T-cell (primary cell): Measurements from ENCODE around the gene CHD8. TPM values are rescaled to one million over a fixed set of nuclear protein-coding genes. Genes with fewer than 3 reads are reported as not detected.

Experiments used
- ATAC-seq, 4 experiments: fragments of 200-7000 bp in 3 of 4; fragments of 150-1000 bp in 1 of 4; cut with Tn5 transposase; replicated peaks in 1 of 4; 1 replicate in 3 of 4; 2 replicates in 1 of 4; pipeline ENCODE4 v1.10.0; 2021; ENCODE audit warnings: moderate library complexity in 3 of 4, mild to moderate bottlenecking in 2 of 4, moderate number of reproducible peaks in 1 of 4
- CTCF ChIA-PET, 2 donors: fragments of 300-600 bp; sonication (Branson Sonifier 250); formaldehyde crosslinking; loops; one replicate each; lab custom pipeline; 2022; ENCODE audit warnings: antibody characterized with exemption in 2 of 2; lab: Charles Lee
- POLR2A ChIA-PET, 2 donors: fragments of 300-600 bp; sonication (Branson Sonifier 250); formaldehyde crosslinking; loops; one replicate each; lab custom pipeline; 2022; ENCODE audit warnings: antibody characterized with exemption in 2 of 2; lab: Charles Lee
- DNase-seq, 35 experiments: peaks; one replicate each; pipeline versions ENCODE4 v3.0.0 to v3.0.0-alpha.2; 2013 to 2023
- H3K27ac ChIP-seq: one replicate; pipeline ENCODE4 v1.5.1; 2013; ENCODE audit warnings: low read length
- H3K27me3 ChIP-seq, 2 experiments: replicated peaks in 1 of 2; 1 replicate in 1 of 2; 2 replicates in 1 of 2; pipeline versions ENCODE4 v1.6.1 to v1.7.0; 2013; ENCODE audit warnings: low read length in 1 of 2, mixed read lengths in 1 of 2; ENCODE audit not compliant: control insufficient read depth in 2 of 2, insufficient read depth in 2 of 2; ENCODE audit errors: extremely low read depth in 1 of 2
- H3K36me3 ChIP-seq, 2 donors: 1 replicate in 1 of 2; 2 replicates in 1 of 2; pipeline versions ENCODE4 v1.6.1 to v1.7.0; 2013; ENCODE audit warnings: low read length in 1 of 2; ENCODE audit not compliant: control insufficient read depth in 2 of 2, insufficient read depth in 1 of 2; ENCODE audit errors: extremely low read depth in 1 of 2
- H3K4me1 ChIP-seq, 2 experiments: 1 replicate in 1 of 2; 2 replicates in 1 of 2; pipeline versions ENCODE4 v1.6.1 to v1.7.0; 2013; ENCODE audit warnings: low read length in 2 of 2, mixed read lengths in 1 of 2; ENCODE audit not compliant: insufficient read depth in 2 of 2, control insufficient read depth in 1 of 2; ENCODE audit errors: extremely low read depth in 1 of 2
- H3K4me3 ChIP-seq, 2 donors: 1 replicate in 1 of 2; 2 replicates in 1 of 2; pipeline versions ENCODE4 v1.5.1 to v1.7.0; 2013; ENCODE audit warnings: mild to moderate bottlenecking in 2 of 2, low read length in 1 of 2, moderate library complexity in 1 of 2; ENCODE audit not compliant: control insufficient read depth in 1 of 2; ENCODE audit errors: extremely low read depth in 1 of 2
- H3K9me3 ChIP-seq: 2 replicates; pipeline ENCODE4 v1.7.0; 2013
- H3K27ac Mint-ChIP-seq, 2 donors: one replicate each; pipeline ENCODE4 v1.8.0; 2020 to 2021; ENCODE audit warnings: mild to moderate bottlenecking in 2 of 2, mixed read lengths in 2 of 2
- H3K27me3 Mint-ChIP-seq, 2 donors: one replicate each; pipeline ENCODE4 v1.8.0; 2021 to 2022; ENCODE audit warnings: mixed read lengths in 2 of 2
- H3K36me3 Mint-ChIP-seq: one replicate; pipeline ENCODE4 v1.8.0; 2021; ENCODE audit warnings: mixed read lengths
- H3K4me1 Mint-ChIP-seq, 3 donors: one replicate each; pipeline ENCODE4 v1.8.0; 2020 to 2022; ENCODE audit warnings: mixed read lengths in 3 of 3, mild to moderate bottlenecking in 1 of 3
- H3K4me3 Mint-ChIP-seq, 3 donors: one replicate each; pipeline ENCODE4 v1.8.0; 2020 to 2022; ENCODE audit warnings: mild to moderate bottlenecking in 3 of 3, mixed read lengths in 3 of 3, moderate library complexity in 3 of 3
- H3K9me3 Mint-ChIP-seq, 3 donors: one replicate each; pipeline ENCODE4 v1.8.0; 2020 to 2022; ENCODE audit warnings: mixed read lengths in 3 of 3
- WGBS: methylation state at CpG from one replicate; pipeline ENCODE4 v1.1.5; 2013; ENCODE audit warnings: missing lambda C conversion rate; ENCODE audit not compliant: insufficient coverage; 5-methylcytosine and 5-hydroxymethylcytosine counted together
- total RNA-seq, 35 experiments: library from RNA in 6 of 35; stranded (reverse) in 6 of 35; fragments of 120-200 nt in 1 of 35; gene quantifications; one replicate each; pipeline versions ENCODE4 v1.2.1 to v1.2.4 and lab custom pipeline; 2013 to 2026

The CHD8 gene
- total RNA-seq, 5 donors from 2014 or later (not counting 1 experiment from before 2014, with no cell fraction given), result 125 to 133 (median 131) TPM

DNA sequence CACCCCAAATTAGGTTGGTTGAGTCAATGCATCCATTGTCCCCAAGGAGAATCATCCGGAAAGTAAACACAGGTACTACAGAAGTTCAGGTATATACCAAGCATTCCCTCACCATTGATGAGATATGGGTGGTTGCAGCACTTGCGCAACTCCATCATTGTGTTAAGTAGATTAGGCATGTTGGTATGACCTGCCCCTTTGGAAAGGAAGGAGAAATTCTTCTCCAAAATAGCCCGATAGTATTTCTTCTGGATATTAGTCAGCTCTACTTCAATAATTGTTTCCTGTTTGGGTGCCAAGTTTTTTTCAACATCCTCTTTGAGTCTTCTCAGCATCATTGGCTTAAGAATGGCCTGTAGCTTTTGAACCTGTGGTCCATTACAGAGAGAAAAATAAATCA is 50.8 kb downstream of the CHD8 start:
- no peak for DNase-seq
- H3K9me3 Mint-ChIP-seq, result no peaks in the 10 kb centered on the region
- Histone ChIP-seq H3K4me1 (no peaks in the 10 kb centered on the region), H3K27me3 (no peaks in the 10 kb centered on the region), H3K36me3 (peaks cover 8 to 94% of the 10 kb centered on the region in 2 donors), H3K4me3 (no peak overlapping the region), H3K27ac (no peak overlapping the region), H3K9me3 (no peaks in the 10 kb centered on the region)
- H3K36me3 Mint-ChIP-seq, result peaks cover 74% of the 10 kb centered on the region
- no peak for ATAC-seq
- CTCF ChIA-PET, result no interaction called here
- H3K27ac Mint-ChIP-seq, result no peak overlapping the region
- H3K4me3 Mint-ChIP-seq, result no peak overlapping the region
- POLR2A ChIA-PET, result interaction anchor here in 1 of 2 donors (0.6 kb wide), 1 partner anchor 72 kb away, joined by 3 read pairs; the partner anchor contains the start of genes RAB2B and TOX4
- no peaks in the 10 kb centered on the region for H3K4me1 Mint-ChIP-seq
- H3K27me3 Mint-ChIP-seq, result no peaks in the 10 kb centered on the region
- no CpG with 5 or more reads among the region's 3 CpGs for WGBS

DNA sequence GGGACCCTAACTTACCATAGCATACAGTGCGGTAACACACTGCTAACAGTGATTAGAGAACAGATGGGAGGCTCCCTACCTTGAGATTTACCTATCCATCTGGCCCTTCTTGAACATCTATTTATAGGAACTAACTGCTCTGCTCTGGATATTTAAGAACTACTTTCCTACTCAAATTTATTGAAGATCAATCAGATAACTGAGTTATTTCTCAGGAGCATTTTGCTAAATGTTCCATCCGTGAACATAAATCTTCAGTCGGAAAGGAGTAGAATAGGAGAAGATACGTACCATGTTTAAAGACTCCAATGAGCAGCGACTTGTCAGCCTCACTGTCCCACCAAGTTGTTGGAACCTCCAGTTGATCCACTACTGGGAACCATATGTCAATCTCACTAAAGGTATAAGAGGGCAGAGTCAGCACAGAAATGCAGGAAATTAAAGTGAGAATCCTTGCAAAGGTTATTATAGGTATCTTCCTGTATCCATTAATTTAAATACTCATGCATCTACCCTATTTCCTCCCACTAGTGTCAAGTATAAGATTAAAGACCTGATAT is 56.5 kb downstream of the CHD8 start:
- no peak overlapping the region for H3K27ac ChIP-seq
- no peaks in the 10 kb centered on the region for H3K4me1 Mint-ChIP-seq
- ATAC-seq, result no peak
- no peak overlapping the region for H3K4me3 Mint-ChIP-seq
- ChIA-PET POLR2A (no interaction called here), CTCF (no interaction called here)
- 100% methylated on average over 3 of the region's 5 CpGs for WGBS
- H3K36me3 ChIP-seq, result peaks cover 12 to 90% of the 10 kb centered on the region in 2 donors
- H3K9me3 ChIP-seq, result no peaks in the 10 kb centered on the region
- no peak for DNase-seq
- no peak overlapping the region for H3K4me3 ChIP-seq
- H3K36me3 Mint-ChIP-seq, result peaks cover 67% of the 10 kb centered on the region
- H3K9me3 Mint-ChIP-seq, result no peaks in the 10 kb centered on the region
- H3K4me1 ChIP-seq, result no peaks in the 10 kb centered on the region
- H3K27me3 Mint-ChIP-seq, result no peaks in the 10 kb centered on the region
- H3K27me3 ChIP-seq, result no peaks in the 10 kb centered on the region
- H3K27ac Mint-ChIP-seq, result peak overlapping the region in 1 of 2 donors; percentile 41

DNA sequence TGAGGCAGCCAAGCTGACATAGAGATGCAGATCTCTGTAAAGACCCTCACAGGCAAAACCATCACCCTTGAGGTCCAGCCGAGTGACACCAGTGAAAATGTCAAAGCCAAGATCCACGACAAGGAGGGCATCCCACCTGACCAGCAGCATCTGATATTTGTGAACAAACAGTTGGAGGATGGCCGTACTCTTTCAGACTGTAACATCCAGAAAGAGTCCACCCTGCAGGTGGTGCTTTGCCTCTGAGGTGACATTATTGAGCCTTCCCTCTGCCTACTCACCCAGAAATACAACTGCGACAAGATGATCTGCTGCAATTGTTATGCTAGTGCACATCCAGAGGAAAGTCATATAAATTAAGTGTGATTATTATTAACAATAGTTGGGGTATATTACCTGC is 57.0 kb downstream of the CHD8 start:
- Histone ChIP-seq H3K27me3 (no peaks in the 10 kb centered on the region), H3K4me3 (no peak overlapping the region), H3K4me1 (no peaks in the 10 kb centered on the region), H3K27ac (no peak overlapping the region), H3K9me3 (no peaks in the 10 kb centered on the region), H3K36me3 (peaks cover 12 to 93% of the 10 kb centered on the region in 2 donors)
- ChIA-PET POLR2A (no interaction called here), CTCF (no interaction called here)
- WGBS, result 88% methylated on average over 3 of the region's 4 CpGs
- H3K27ac Mint-ChIP-seq, result no peak overlapping the region
- no peak overlapping the region for H3K4me3 Mint-ChIP-seq
- no peak for ATAC-seq
- H3K4me1 Mint-ChIP-seq, result no peaks in the 10 kb centered on the region
- no peaks in the 10 kb centered on the region for H3K9me3 Mint-ChIP-seq
- DNase-seq, result no peak
- H3K36me3 Mint-ChIP-seq, result peaks cover 70% of the 10 kb centered on the region
- no peaks in the 10 kb centered on the region for H3K27me3 Mint-ChIP-seq

DNA sequence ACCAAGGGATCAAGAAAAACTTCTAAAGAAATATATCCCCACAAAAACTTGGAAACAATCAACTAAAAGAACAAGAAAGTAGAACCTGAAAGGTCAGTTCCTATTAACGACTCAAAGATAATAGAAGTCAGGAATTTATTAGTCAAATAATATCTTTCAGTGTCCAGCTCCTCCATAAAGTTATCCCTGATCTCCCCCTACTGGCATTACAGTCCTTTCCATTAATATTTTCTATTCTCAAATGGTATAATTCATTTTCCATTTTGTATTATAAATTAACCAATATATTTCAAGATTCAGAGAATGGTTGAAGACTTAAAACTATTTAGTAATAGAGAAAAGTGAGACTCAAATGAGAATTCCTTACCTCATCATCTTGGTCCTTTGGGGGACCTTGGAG is 60.5 kb downstream of the CHD8 start:
- Mint-ChIP-seq H3K4me1 (no peaks in the 10 kb centered on the region), H3K4me3 (no peak overlapping the region), H3K27ac (no peak overlapping the region), H3K9me3 (no peaks in the 10 kb centered on the region), H3K27me3 (no peaks in the 10 kb centered on the region), H3K36me3 (peaks cover 71% of the 10 kb centered on the region)
- H3K36me3 ChIP-seq, result peaks cover 7 to 93% of the 10 kb centered on the region in 2 donors
- no peaks in the 10 kb centered on the region for H3K27me3 ChIP-seq
- no peak overlapping the region for H3K27ac ChIP-seq
- no CpG with 5 or more reads among the region's 1 CpG for WGBS
- H3K4me3 ChIP-seq, result no peak overlapping the region
- H3K9me3 ChIP-seq, result no peaks in the 10 kb centered on the region
- no peaks in the 10 kb centered on the region for H3K4me1 ChIP-seq
- ChIA-PET CTCF (no interaction called here), POLR2A (interaction anchor here in 1 of 2 donors (0.6 kb wide), 1 partner anchor 157 kb away, joined by 3 read pairs; no protein-coding TSS in a partner anchor)
- ATAC-seq (no peak), DNase-seq (no peak)

DNA sequence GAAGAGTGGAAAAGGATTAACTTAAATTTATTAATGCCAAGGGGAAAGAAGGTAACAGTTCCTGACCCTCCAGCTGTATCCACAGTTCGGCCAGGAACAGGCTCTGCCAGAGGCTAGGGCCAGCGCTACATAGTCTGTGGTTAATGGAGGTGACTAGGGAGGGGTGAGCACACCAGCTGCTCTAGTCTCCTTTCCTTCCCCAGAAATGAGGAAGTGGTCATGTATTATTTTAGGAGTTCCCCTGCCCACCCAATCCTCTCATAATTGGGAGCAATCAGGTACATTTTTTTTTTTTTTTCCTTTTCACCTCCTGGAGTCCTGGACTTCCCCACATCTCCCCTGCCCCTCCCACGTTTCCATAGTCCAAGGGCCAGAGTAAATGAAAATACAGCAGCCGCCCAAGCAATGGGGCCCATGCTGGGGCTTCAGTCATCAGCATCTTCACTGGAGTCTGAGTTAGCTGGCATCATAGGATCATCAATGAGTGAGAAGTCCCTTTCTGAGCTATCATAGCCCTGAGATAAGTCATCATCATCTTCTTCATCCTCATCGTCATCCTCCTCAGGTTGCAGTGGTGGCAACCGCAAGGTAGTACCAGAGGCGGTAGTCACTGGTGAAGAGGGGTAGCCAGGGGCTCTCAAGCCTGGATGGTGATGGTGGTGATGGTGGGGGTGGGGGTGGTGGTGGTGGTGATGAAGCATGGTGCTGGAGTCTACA is 70.6 kb downstream of the CHD8 start:
- CTCF ChIA-PET, result interaction anchor here (0.5 to 1.6 kb wide), 3 partner anchors 52 to 141 kb away, joined by 3 to 5 read pairs (median 4); partner anchors contain the start of genes CHD8 (in 1 of the 2) and SALL2 (in 1 of the 2)
- Histone ChIP-seq H3K27ac (peak overlapping the region; percentile 90), H3K27me3 (no peaks in the 10 kb centered on the region), H3K4me1 (peaks cover 10 to 24% of the 10 kb centered on the region in 2 experiments), H3K4me3 (no peak overlapping the region), H3K36me3 (peaks cover 2 to 31% of the 10 kb centered on the region in 2 donors), H3K9me3 (no peaks in the 10 kb centered on the region)
- DNase-seq (peak in 2 of 35 experiments; percentile 3 to 12), ATAC-seq (no peak)
- POLR2A ChIA-PET, result interaction anchor here in 1 of 2 donors (1.5 kb wide), 1 partner anchor 120 kb away, joined by 7 read pairs; no protein-coding TSS in a partner anchor
- no peaks in the 10 kb centered on the region for H3K27me3 Mint-ChIP-seq
- WGBS, result 84% methylated on average over 2 of the region's 7 CpGs
- peaks cover 31 to 39% (median 35%) of the 10 kb centered on the region in 3 donors for H3K4me1 Mint-ChIP-seq
- peaks cover 3% of the 10 kb centered on the region for H3K36me3 Mint-ChIP-seq
- peak overlapping the region; percentile 100 for H3K27ac Mint-ChIP-seq
- peak overlapping the region; percentile 93 to 99 (median 95) for H3K4me3 Mint-ChIP-seq
- no peaks in the 10 kb centered on the region for H3K9me3 Mint-ChIP-seq

DNA sequence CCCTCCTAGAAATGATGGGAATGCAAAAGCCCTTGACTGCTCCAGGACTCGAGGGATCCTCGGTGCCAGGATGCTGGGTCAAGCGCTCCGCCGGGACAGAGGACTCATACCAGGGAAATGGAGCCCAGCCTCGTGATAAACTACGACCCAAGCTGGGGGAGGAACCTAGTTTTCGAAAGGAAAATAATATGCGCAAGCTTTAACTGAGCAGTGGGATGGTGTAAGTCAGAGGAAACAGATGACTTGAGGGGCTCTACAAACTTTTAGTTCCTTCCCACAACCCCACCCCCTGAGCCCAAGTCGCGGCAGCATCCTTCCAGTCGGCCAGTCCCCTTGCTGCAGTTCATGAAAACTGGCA is 71.5 kb downstream of the CHD8 start:
- DNase-seq (peak in 6 of 35 experiments; percentile 3 to 34 (median 10)), ATAC-seq (peak; percentile 28 to 57 (median 40))
- Histone ChIP-seq H3K9me3 (no peaks in the 10 kb centered on the region), H3K4me1 (peaks cover 13 to 24% of the 10 kb centered on the region in 2 experiments), H3K4me3 (peak overlapping the region; percentile 93 to 99), H3K27ac (peak overlapping the region; percentile 90), H3K36me3 (peaks cover 0 to 23% of the 10 kb centered on the region in 2 donors), H3K27me3 (no peaks in the 10 kb centered on the region)
- ChIA-PET CTCF (interaction anchor here in 1 of 2 donors (0.6 to 1.6 kb wide), 7 partner anchors 41 to 144 kb away, joined by 3 to 6 read pairs (median 4); partner anchors contain the start of genes CHD8, RAB2B and TOX4), POLR2A (interaction anchor here (0.5 to 1.5 kb wide), 8 partner anchors 46 to 1711 kb away, joined by 3 to 8 read pairs (median 3); partner anchors contain the start of genes CHD8 (in 1 of the 2) and OXA1L (in 1 of the 2))
- H3K36me3 Mint-ChIP-seq, result peaks cover 3% of the 10 kb centered on the region
- peak overlapping the region; percentile 100 for H3K27ac Mint-ChIP-seq
- no peaks in the 10 kb centered on the region for H3K9me3 Mint-ChIP-seq
- H3K27me3 Mint-ChIP-seq, result no peaks in the 10 kb centered on the region
- peak overlapping the region; percentile 93 to 99 (median 95) for H3K4me3 Mint-ChIP-seq
- peaks cover 32 to 45% (median 43%) of the 10 kb centered on the region in 3 donors for H3K4me1 Mint-ChIP-seq
- WGBS, result 0% methylated on average over 8 of the region's 12 CpGs
